Hippocampal formation (tissue), 2 donors: ENCODE data around the gene SRPRB.
A peak's percentile ranks its signal among the peaks of the same experiment; 100 is the strongest.

Experiments
- DNase-seq, 2 donors: peaks; one replicate each; lab custom pipeline; 2025; lab: John Stamatoyannopoulos, UW

The SRPRB gene

GRCh38 chr3:133840767-133841166, 35.2 kb downstream of the SRPRB start:
- no peak for DNase-seq

DNA sequence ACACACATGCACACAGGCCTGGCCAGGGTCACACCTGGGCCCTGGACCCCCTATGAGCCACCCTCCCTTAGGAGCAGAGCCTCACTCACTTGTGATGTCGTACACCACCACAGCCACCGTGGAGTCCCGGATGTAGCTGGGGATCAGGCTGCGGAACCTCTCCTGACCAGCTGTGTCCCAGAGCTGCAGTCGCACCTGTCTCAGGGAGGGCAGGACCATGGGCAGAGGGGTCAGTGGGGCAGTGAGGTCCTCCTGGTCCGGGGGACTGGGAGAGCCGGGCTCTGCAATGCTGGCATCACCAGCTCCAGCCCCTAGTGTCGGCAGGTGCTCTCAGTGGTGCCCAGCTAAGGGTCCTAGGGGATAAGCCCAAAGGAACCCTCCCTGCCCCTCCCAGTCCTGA, 35.6 kb downstream of the SRPRB start:
- no peak for DNase-seq

DNA sequence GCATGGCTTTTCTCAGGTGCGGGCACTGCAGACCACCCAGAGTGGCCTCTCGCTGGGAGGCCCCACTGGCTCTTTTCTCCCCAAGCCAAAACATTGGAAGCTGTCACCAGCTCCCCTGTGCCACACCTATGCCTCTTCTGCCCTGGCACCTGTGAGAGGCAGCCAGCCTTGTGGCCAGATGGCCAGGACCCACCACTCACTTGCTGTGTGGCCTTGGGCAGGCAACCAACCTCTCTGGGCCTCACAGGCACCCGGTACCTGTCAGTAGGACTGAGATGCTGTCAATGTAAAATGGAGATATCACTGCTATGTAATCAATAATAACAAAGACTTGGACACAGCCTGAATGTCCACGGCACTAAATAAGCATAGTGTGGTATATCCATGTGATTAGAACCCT, 36.5 kb downstream of the SRPRB start:
- DNase-seq = no peak

- no peak for DNase-seq
These were observed 38.0 kb downstream of the SRPRB start for GRCh38 chr3:133843634-133844033.

- DNase-seq = no peak
These were observed 39.5 kb downstream of the SRPRB start for GRCh38 chr3:133845127-133845526.

DNA sequence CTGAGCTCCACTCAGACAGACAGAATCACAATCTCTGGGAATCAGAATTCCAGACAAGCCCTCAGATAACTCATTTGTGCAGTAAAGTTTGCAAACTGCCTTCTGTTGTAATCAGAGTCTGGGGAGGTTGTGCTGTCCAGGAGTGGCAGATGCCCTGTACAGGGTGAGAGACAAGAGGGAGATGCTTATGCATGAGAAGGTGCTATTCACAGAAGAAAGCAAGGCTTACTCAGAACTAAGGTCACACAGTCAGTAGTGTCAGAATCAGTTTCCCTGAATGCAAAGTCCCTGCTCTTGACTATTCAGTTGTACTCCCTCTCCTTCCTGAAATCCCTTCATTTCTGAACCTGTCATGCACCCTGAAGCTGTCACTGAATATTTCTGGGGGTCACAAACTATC, 43.7 kb downstream of the SRPRB start:
- DNase-seq = no peak

GRCh38 chr3:133850034-133850433, 44.4 kb downstream of the SRPRB start:
- DNase-seq = no peak

DNA sequence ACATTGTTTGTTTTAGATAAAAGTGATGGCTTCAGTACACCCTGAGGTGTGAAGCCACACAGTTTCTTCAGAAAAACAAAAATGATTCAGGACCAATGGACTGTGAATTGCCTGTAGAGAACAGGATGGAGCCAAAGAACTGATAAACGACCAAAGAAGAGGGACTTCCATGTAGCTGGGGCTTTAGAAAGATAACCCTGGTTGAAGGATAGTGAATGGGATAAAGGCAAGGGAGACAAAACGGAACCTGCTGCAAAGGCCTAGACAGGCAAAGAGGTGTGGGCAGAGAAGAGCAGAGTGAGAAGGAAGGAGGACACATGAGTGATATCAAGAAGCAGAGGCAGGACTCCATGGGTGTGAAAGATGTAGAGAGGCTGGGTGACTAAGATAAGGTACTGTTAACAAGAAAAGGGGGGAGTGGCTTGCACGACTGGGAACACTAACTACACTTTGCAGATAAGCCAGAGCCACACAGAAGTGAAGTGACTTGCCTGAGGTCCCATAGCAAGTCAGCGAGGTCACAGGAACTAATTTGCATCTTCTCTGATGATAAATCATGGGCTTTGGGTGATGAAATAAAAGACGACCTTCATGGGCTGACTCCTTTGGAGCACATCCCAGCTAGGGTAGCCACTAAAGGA, 45.8 kb downstream of the SRPRB start:
- DNase-seq = no peak

GRCh38 chr3:133851931-133852330, 46.3 kb downstream of the SRPRB start:
- DNase-seq = no peak

GRCh38 chr3:133853063-133853924, 47.7 kb downstream of the SRPRB start:
- DNase-seq = no peak

- DNase-seq = no peak
These were observed 48.3 kb downstream of the SRPRB start for GRCh38 chr3:133853925-133854227.

GRCh38 chr3:133854264-133855001, 48.8 kb downstream of the SRPRB start:
- no peak for DNase-seq

DNA sequence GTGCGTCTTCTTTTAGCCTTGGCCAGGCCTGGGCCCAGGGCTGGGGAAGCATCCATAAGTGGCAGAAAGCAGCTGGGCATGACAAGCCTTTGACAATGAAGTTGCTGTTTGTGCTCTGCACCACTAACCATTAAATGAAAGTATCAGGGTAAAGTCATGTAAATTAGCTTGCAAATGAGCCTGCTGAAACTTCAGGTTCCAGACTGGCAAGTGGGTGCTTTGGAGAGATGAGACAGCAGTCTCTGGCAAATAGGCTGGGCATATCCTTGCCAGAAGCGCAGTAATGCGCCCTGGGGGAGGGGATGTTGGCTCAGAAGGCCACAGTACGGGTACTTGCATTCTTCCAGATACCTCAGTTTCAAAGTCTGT, 49.4 kb downstream of the SRPRB start:
- DNase-seq = peak; percentile 31 to 55

DNA sequence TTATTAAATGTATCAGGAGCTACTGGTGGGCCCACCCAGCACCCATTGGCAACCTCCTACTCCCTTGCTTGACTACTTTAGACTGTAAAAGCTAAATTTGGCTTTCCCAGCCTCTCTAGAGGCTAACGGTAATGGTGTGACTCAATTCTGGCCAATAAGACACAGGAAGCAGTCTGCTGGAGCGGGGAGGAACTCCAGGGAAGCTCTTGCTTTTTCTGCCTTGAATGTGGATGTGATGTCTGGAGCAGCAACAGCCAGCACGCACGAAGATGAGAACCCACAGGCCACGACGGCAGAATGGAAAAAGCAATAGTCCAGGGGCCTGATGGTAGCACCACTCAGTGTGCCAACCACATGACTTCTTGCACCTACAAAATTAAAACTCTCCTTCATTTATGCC, 50.2 kb downstream of the SRPRB start:
- no peak for DNase-seq

DNA sequence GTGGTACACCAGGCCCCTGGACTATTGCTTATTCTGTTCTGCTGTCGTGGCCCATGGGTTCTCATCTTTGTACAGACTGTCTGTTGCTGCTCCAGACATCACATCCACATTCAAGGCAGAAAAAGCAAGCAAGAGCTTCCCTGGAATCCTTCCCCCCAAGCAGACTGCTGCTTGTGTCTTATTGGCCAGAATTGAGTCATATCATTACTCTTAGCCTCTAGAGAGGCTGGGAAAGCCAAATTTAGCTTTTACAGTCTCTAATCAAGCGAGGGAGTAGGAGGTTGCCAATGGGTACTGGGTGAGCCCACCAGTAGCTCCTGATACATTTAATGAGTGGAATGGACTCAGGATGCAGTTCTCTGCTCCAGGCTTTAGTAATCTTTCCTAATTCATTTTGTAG, 50.7 kb downstream of the SRPRB start:
- DNase-seq = no peak

DNA sequence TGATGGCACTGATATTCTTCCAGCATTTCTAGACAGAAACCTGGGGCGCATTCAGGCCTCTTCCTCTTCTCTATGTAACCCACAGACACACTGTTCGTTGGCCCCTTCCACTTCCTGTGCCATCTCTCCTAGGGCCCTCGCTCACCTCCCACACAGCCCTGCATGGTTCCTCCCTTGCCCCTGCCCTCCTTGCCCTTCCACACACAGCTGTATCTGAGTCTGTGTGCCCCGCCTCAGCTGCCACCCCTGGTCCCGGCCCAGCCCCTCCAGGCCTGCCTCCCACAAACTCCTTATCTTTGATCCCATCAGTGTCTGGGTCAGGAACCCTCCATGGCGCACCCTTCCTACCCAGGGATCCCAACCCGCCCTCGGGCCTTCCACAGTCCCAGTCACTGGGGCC, 52.2 kb downstream of the SRPRB start:
- DNase-seq = no peak

GRCh38 chr3:133859381-133860234, 54.0 kb downstream of the SRPRB start:
- DNase-seq = no peak

DNA sequence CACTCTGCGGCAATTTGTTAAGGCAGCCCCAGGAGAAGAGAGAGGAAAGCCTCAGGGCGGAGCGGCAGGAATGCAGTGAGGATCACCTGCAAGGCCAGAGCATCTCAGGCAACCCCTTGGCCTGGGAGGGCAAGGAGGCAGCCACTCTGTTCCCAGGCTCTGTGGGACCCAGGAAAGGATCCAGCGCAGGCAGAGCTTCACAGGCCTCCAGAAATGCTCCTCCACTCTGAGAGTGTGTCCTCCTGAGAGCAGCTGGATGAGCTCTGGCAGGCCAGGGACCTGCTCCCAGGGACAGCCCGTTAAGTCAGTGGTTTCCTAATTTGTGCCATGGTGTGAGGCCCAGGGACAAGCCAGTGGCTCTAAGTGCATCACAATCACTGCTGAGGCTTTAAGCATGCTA, 54.9 kb downstream of the SRPRB start:
- DNase-seq = no peak

GRCh38 chr3:133862161-133862560, 56.5 kb downstream of the SRPRB start:
- no peak for DNase-seq

DNA sequence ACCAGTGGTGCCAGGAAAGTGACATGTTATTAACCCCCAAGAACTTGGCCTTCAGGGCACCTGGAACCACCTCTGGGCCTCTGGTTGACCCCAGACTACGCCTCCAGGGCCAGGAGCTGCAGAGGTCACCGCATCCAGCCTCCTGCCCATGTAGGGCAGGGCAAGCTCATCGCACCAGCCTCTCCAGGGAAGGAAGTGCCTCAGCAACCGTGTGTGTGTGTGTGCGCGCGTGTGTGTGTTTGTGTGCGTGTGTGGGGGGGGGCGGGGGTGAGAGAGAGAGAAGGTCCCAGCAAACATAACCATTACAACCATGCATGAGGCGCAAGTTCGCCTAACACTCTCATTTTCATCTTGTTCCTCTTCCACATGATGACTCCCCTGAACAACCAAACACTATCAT, 58.3 kb downstream of the SRPRB start:
- no peak for DNase-seq

GRCh38 chr3:133864616-133865015, 59.0 kb downstream of the SRPRB start:
- no peak for DNase-seq
